H9 (cell line): ENCODE data around the gene GSK3A. TPM values are rescaled to one million over a fixed set of nuclear protein-coding genes. Genes with fewer than 3 reads are reported as not detected.

Source experiments
- DNase-seq: peaks from one replicate; pipeline ENCODE4 v3.0.0-alpha.2; 2017
- H2AFZ ChIP-seq: one replicate; pipeline ENCODE4 v1.6.1; 2013; ENCODE audit warnings: mild to moderate bottlenecking, low read length, control low read depth, moderate library complexity
- H2AK5ac ChIP-seq: 2 replicates; pipeline ENCODE4 v1.6.1; 2013; ENCODE audit warnings: low read length, control low read depth, mixed read lengths; ENCODE audit not compliant: insufficient read length
- H2BK120ac ChIP-seq: one replicate; pipeline ENCODE4 v1.6.1; 2013; ENCODE audit warnings: low read depth, mild to moderate bottlenecking, low read length, control low read depth, inconsistent platforms; ENCODE audit not compliant: poor library complexity, severe bottlenecking
- H2BK12ac ChIP-seq: 2 replicates; pipeline ENCODE4 v1.6.1; 2013; ENCODE audit warnings: low read length, control low read depth, mixed read lengths, low read depth; ENCODE audit not compliant: insufficient read length
- H2BK15ac ChIP-seq: 2 replicates; pipeline ENCODE4 v1.6.1; 2013; ENCODE audit warnings: low read depth, low read length, control low read depth
- H2BK20ac ChIP-seq: one replicate; pipeline ENCODE4 v1.6.1; 2013; ENCODE audit warnings: low read depth, mild to moderate bottlenecking, low read length, control low read depth, inconsistent platforms; ENCODE audit not compliant: poor library complexity, severe bottlenecking
- H2BK5ac ChIP-seq: 2 replicates; pipeline ENCODE4 v1.6.1; 2013; ENCODE audit warnings: low read length, control low read depth, mixed read lengths; ENCODE audit not compliant: insufficient read length
- H3K14ac ChIP-seq: 2 replicates; pipeline ENCODE4 v1.6.1; 2013; ENCODE audit warnings: low read length, control low read depth; ENCODE audit not compliant: insufficient read depth
- H3K18ac ChIP-seq: 2 replicates; pipeline ENCODE4 v1.6.1; 2013; ENCODE audit warnings: low read depth, mild to moderate bottlenecking, mixed read lengths, low read length, control low read depth; ENCODE audit not compliant: insufficient read length
- H3K23ac ChIP-seq: 2 replicates; pipeline ENCODE4 v1.6.1; 2013; ENCODE audit warnings: low read length, control low read depth, mixed read lengths, low read depth; ENCODE audit not compliant: insufficient read length
- H3K23me2 ChIP-seq: 2 replicates; pipeline ENCODE4 v1.6.1; 2013; ENCODE audit warnings: low read depth, mild to moderate bottlenecking, mixed read lengths, low read length, control low read depth; ENCODE audit not compliant: insufficient read length, poor library complexity, severe bottlenecking
- H3K27ac ChIP-seq: 2 replicates; pipeline ENCODE4 v1.5.1; 2013; ENCODE audit warnings: low read length, control low read depth, mixed read lengths, low read depth; ENCODE audit not compliant: insufficient read length
- H3K27me3 ChIP-seq: 2 replicates; pipeline ENCODE4 v1.6.1; 2013; ENCODE audit warnings: low read length, control low read depth, inconsistent platforms; ENCODE audit not compliant: insufficient read depth
- H3K4ac ChIP-seq: 2 replicates; pipeline ENCODE4 v1.6.1; 2013; ENCODE audit warnings: low read depth, mild to moderate bottlenecking, control low read depth, inconsistent platforms, low read length, moderate library complexity
- H3K4me1 ChIP-seq: 2 replicates; pipeline ENCODE4 v1.6.1; 2013; ENCODE audit warnings: low read length, control low read depth, inconsistent platforms; ENCODE audit not compliant: insufficient read depth
- H3K4me2 ChIP-seq: 2 replicates; pipeline ENCODE4 v1.6.1; 2013; ENCODE audit warnings: low read length, control low read depth, mixed read lengths; ENCODE audit not compliant: insufficient read length, insufficient read depth
- H3K56ac ChIP-seq: 2 replicates; pipeline ENCODE4 v1.6.1; 2013; ENCODE audit warnings: low read depth, mild to moderate bottlenecking, mixed read lengths, low read length, control low read depth; ENCODE audit not compliant: insufficient read length
- H3K79me1 ChIP-seq: 2 replicates; pipeline ENCODE4 v1.6.1; 2013; ENCODE audit warnings: low read depth, mild to moderate bottlenecking, moderate library complexity, low read length, control low read depth, inconsistent platforms; ENCODE audit not compliant: insufficient read depth, poor library complexity, severe bottlenecking
- H3K79me2 ChIP-seq: 2 replicates; pipeline ENCODE4 v1.6.1; 2013; ENCODE audit warnings: low read length, control low read depth, inconsistent platforms; ENCODE audit not compliant: insufficient read depth
- H3K9ac ChIP-seq: 2 replicates; pipeline ENCODE4 v1.6.1; 2013; ENCODE audit warnings: low read length, control low read depth, mixed read lengths; ENCODE audit not compliant: insufficient read length; ENCODE audit errors: extremely low read depth
- H3K9me3 ChIP-seq: one replicate; pipeline ENCODE4 v1.6.1; 2013; ENCODE audit warnings: low read depth, low read length, inconsistent platforms; ENCODE audit not compliant: control insufficient read depth
- H3T11ph ChIP-seq: one replicate; pipeline ENCODE4 v1.6.1; 2013; ENCODE audit warnings: mild to moderate bottlenecking, low read length, control low read depth, inconsistent platforms
- H4K20me1 ChIP-seq: one replicate; pipeline ENCODE4 v1.6.1; 2013; ENCODE audit not compliant: control insufficient read depth, insufficient read length, insufficient read depth
- H4K5ac ChIP-seq: 2 replicates; pipeline ENCODE4 v1.6.1; 2013; ENCODE audit warnings: low read depth, mild to moderate bottlenecking, mixed read lengths, low read length, control low read depth; ENCODE audit not compliant: insufficient read length
- H4K8ac ChIP-seq: replicated peaks from 2 replicates; pipeline ENCODE4 v1.6.1; 2013; ENCODE audit warnings: low read length, control low read depth, mixed read lengths, low read depth; ENCODE audit not compliant: insufficient read length
- H4K91ac ChIP-seq: 2 replicates; pipeline ENCODE4 v1.6.1; 2013; ENCODE audit warnings: low read depth, mild to moderate bottlenecking, moderate library complexity, mixed read lengths, low read length, control low read depth; ENCODE audit not compliant: insufficient read length
- H3K27ac Mint-ChIP-seq, 3 experiments: 2 replicates in 2 of 3; 3 replicates in 1 of 3; pipeline ENCODE4 v1.8.0; 2020 to 2021; ENCODE audit warnings: mixed read lengths in 3 of 3, mild to moderate bottlenecking in 1 of 3, moderate library complexity in 1 of 3
- H3K27me3 Mint-ChIP-seq: 2 replicates; pipeline ENCODE4 v1.8.0; 2021; ENCODE audit warnings: low read depth, mild to moderate bottlenecking, moderate library complexity, mixed read lengths
- H3K36me3 Mint-ChIP-seq, 3 experiments: 2 replicates in 2 of 3; 3 replicates in 1 of 3; pipeline ENCODE4 v1.8.0; 2020 to 2021; ENCODE audit warnings: low read depth in 3 of 3, mixed read lengths in 3 of 3; ENCODE audit not compliant: insufficient read depth in 1 of 3
- H3K4me1 Mint-ChIP-seq, 2 experiments: 2 replicates each; pipeline ENCODE4 v1.8.0; 2020; ENCODE audit warnings: mixed read lengths in 2 of 2
- H3K4me3 Mint-ChIP-seq, 2 experiments: 2 replicates in 1 of 2; 3 replicates in 1 of 2; pipeline ENCODE4 v1.8.0; 2020 to 2021; ENCODE audit warnings: mild to moderate bottlenecking in 2 of 2, mixed read lengths in 2 of 2, moderate library complexity in 1 of 2
- H3K9me3 Mint-ChIP-seq, 2 experiments: 2 replicates in 1 of 2; 3 replicates in 1 of 2; pipeline ENCODE4 v1.8.0; 2020; ENCODE audit warnings: mild to moderate bottlenecking in 2 of 2, mixed read lengths in 2 of 2, moderate library complexity in 1 of 2
- WGBS: extraction: QIAGEN DNeasy Blood & Tissue Kit; methylation state at CpG from one replicate; pipeline ENCODE4 v1.1.7; 2013; ENCODE audit warnings: missing lambda C conversion rate, low lambda C conversion rate, mixed read lengths; ENCODE audit not compliant: insufficient read length; ENCODE audit errors: extremely low coverage; 5-methylcytosine and 5-hydroxymethylcytosine counted together
- total RNA-seq: library from RNA; stranded (reverse); gene quantifications from 2 replicates; pipeline ENCODE4 v1.2.1, GENCODE V29; 2021
- TF ChIP-seq, protein P1 (sequence below): fragments of 200-600 bp; sonication (generic); conservative IDR thresholded peaks from 3 replicates; pipeline ENCODE4 v1.8.0; 2021; ENCODE audit warnings: antibody characterized with exemption, mild to moderate bottlenecking

GSK3A gene
- total RNA-seq, 1 experiment from 2014 or later = 52.4 TPM

GRCh38 chr19:42284591-42285341 is 42.4 kb upstream of the GSK3A start:
- no peak overlapping the region for H4K8ac ChIP-seq
- H2BK12ac ChIP-seq = no peak overlapping the region
- peak; percentile 35 for DNase-seq
- TF ChIP-seq, protein P1, sequence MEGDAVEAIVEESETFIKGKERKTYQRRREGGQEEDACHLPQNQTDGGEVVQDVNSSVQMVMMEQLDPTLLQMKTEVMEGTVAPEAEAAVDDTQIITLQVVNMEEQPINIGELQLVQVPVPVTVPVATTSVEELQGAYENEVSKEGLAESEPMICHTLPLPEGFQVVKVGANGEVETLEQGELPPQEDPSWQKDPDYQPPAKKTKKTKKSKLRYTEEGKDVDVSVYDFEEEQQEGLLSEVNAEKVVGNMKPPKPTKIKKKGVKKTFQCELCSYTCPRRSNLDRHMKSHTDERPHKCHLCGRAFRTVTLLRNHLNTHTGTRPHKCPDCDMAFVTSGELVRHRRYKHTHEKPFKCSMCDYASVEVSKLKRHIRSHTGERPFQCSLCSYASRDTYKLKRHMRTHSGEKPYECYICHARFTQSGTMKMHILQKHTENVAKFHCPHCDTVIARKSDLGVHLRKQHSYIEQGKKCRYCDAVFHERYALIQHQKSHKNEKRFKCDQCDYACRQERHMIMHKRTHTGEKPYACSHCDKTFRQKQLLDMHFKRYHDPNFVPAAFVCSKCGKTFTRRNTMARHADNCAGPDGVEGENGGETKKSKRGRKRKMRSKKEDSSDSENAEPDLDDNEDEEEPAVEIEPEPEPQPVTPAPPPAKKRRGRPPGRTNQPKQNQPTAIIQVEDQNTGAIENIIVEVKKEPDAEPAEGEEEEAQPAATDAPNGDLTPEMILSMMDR = no peak
- peaks cover 10 to 31% (median 31%) of the 10 kb centered on the region in 3 experiments for H3K36me3 Mint-ChIP-seq
- H3K4me1 Mint-ChIP-seq = peaks cover 26 to 34% of the 10 kb centered on the region in 2 experiments
- H2BK20ac ChIP-seq = no peak overlapping the region
- H3K27me3 Mint-ChIP-seq = no peaks in the 10 kb centered on the region; the same call in 1 of the 2 replicates
- WGBS = no CpG with 5 or more reads among the region's 41 CpGs
- H3K9me3 Mint-ChIP-seq = no peaks in the 10 kb centered on the region
- peaks cover 8% of the 10 kb centered on the region; the same call in 1 of the 2 replicates for H3K4me1 ChIP-seq
- no peak overlapping the region for H2BK5ac ChIP-seq
- H3K27ac Mint-ChIP-seq = peak overlapping the region in 1 of 3 experiments; percentile 19; a peak in 2 of 7 replicates
- H3K27me3 ChIP-seq = no peaks in the 10 kb centered on the region
- no peak overlapping the region for H3K18ac ChIP-seq
- H3K79me2 ChIP-seq = peaks cover 3% of the 10 kb centered on the region; the same call in 1 of the 2 replicates
- H3K9me3 ChIP-seq = no peaks in the 10 kb centered on the region
- no peak overlapping the region for H3K56ac ChIP-seq
- H4K91ac ChIP-seq = no peak overlapping the region
- H3K4me3 Mint-ChIP-seq = peak overlapping the region; percentile 82 to 89
- H3K79me1 ChIP-seq = peaks cover 11% of the 10 kb centered on the region
- H3K23me2 ChIP-seq = peaks cover 19% of the 10 kb centered on the region
- H2AK5ac ChIP-seq = no peak overlapping the region
- H3T11ph ChIP-seq = no peak overlapping the region
- H3K27ac ChIP-seq = no peak overlapping the region
- H3K9ac ChIP-seq = peak overlapping the region; percentile 15
- H3K4me2 ChIP-seq = peak overlapping the region; percentile 83
- H4K20me1 ChIP-seq = peaks cover 3% of the 10 kb centered on the region
- no peak overlapping the region for H2AFZ ChIP-seq
- H3K4ac ChIP-seq = no peak overlapping the region
- 0 out of 2 replicates have a peak overlapping the region, but pooled peaks have one; percentile 21 for H3K14ac ChIP-seq
- no peak overlapping the region for H4K5ac ChIP-seq
- no peak overlapping the region for H2BK15ac ChIP-seq
- no peak overlapping the region for H3K23ac ChIP-seq
- no peak overlapping the region for H2BK120ac ChIP-seq
